Measurements from ENCODE around the gene CFAP157.

CFAP157 gene

GRCh38 chr9:127693697-127694096 lies 13.1 kb upstream of the CFAP157 start:
- FAIRE-seq, result no peak

- no peak for FAIRE-seq
Observed at GRCh38 chr9:127694890-127695720, 11.7 kb upstream of the CFAP157 start.

GRCh38 chr9:127697575-127697974 lies 9.2 kb upstream of the CFAP157 start:
- no peak for FAIRE-seq

- no peak for FAIRE-seq
Observed at GRCh38 chr9:127698386-127698785, 8.4 kb upstream of the CFAP157 start.

GRCh38 chr9:127698985-127699670 lies 7.7 kb upstream of the CFAP157 start:
- FAIRE-seq, result peak; percentile 89

- no peak for FAIRE-seq
Observed at GRCh38 chr9:127700140-127700539, 6.6 kb upstream of the CFAP157 start.

- FAIRE-seq, result no peak
Observed at GRCh38 chr9:127700594-127701255, 6.1 kb upstream of the CFAP157 start.

- no peak for FAIRE-seq
Observed at GRCh38 chr9:127703289-127703946, 3.4 kb upstream of the CFAP157 start.

- no peak for FAIRE-seq
Observed at GRCh38 chr9:127705577-127706379, 1.0 kb upstream of the CFAP157 start.

- no peak for FAIRE-seq
Observed at GRCh38 chr9:127707766-127708165, 978 bp downstream of the CFAP157 start.

- no peak for FAIRE-seq
Observed at GRCh38 chr9:127708952-127709587, 2.3 kb downstream of the CFAP157 start.

GRCh38 chr9:127710204-127710783 lies 3.5 kb downstream of the CFAP157 start:
- FAIRE-seq, result no peak

- FAIRE-seq, result no peak
Observed at GRCh38 chr9:127711226-127711701, 4.5 kb downstream of the CFAP157 start.

GRCh38 chr9:127711831-127712274 lies 5.1 kb downstream of the CFAP157 start:
- no peak for FAIRE-seq

- FAIRE-seq, result no peak
Observed at GRCh38 chr9:127712371-127712770, 5.6 kb downstream of the CFAP157 start.

GRCh38 chr9:127712867-127713266 lies 6.1 kb downstream of the CFAP157 start:
- no peak for FAIRE-seq

GRCh38 chr9:127714020-127714750 lies 7.4 kb downstream of the CFAP157 start:
- no peak for FAIRE-seq

- FAIRE-seq, result no peak
Observed at GRCh38 chr9:127714951-127715469, 8.2 kb downstream of the CFAP157 start.

- peak; percentile 95 for FAIRE-seq
Observed at GRCh38 chr9:127715470-127716337, 8.9 kb downstream of the CFAP157 start, which contains the start of the genes PTRH1 and TTC16. PTRH1 (minus strand) TSS chr9:127715663; CDS start chr9:127715639, 24 bp downstream. TTC16 (plus strand) TSS chr9:127716079; CDS start chr9:127716146, 67 bp downstream.

Measured in endometrium (tissue), 2 donors.